GM21515 (cell line): ENCODE data around the gene C2orf15.
"Not testable (repeated sequence)": the region's sequence is repeated elsewhere in the genome, so short reads cannot be mapped to it uniquely, and the experiment has no call there.

Source experiments
- ATAC-seq: cut with Tn5 transposase; IDR thresholded peaks from one replicate; pipeline ENCODE4 v1.9.1; 2021; ENCODE audit not compliant: unreplicated experiment

Gene C2orf15

DNA sequence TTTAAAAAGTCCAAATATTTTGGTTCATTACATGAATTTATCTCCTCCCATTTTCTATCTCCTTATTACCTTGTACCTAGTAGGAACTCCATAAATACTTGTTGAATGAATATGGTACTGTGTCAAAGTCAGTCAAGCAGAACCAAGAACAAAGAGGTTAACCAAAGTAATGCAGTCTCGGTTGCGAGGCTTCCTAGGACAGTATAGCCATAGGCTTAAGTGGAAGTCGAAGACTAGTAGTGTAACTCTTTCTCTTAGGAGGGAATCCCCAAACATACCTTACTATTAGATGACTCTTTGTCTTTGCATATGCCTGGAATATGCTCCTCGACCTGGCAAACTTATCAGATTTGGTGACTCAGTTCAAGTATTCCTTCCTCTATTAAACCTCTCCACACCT is 18.1 kb downstream of the C2orf15 start:
- ATAC-seq, result no peak

DNA sequence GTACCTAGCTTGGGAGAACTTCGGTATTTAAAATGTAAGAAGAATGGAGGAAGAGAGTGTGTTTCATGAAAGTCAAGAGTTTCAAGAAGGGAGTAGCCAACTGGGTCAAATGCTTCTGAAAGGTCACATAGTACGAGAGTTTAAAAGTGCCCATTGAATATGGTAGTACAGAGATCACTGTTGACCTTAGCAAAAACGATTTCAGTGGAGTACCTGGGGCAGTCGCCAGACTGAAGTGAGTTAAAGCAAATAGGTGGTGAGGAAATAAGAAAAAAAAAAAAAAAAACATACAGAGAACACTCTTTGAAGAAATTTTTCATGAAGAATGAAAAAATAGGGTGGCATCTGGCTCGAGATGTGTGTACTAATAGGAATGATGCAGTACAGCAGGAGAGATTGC is 24.7 kb downstream of the C2orf15 start:
- ATAC-seq, result no peak

DNA sequence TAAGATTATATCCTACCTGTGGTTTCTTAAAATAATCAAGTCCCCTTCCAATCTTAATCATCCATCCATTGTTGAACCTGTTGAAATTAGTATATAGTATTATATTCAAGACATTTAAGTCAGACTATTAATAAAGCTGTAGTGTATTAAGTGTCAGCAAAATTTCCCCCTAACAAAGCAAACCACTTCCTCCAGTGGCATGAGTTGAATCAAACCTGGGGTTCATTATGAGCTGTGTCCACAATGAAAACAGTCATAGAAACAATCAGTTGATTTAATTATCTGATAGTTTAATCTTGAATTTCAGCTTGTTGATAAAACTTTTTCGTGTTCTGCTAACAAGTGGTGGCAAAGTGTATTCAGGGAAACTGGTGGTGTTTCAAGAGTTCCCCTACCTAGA is 28.0 kb downstream of the C2orf15 start:
- no peak for ATAC-seq

DNA sequence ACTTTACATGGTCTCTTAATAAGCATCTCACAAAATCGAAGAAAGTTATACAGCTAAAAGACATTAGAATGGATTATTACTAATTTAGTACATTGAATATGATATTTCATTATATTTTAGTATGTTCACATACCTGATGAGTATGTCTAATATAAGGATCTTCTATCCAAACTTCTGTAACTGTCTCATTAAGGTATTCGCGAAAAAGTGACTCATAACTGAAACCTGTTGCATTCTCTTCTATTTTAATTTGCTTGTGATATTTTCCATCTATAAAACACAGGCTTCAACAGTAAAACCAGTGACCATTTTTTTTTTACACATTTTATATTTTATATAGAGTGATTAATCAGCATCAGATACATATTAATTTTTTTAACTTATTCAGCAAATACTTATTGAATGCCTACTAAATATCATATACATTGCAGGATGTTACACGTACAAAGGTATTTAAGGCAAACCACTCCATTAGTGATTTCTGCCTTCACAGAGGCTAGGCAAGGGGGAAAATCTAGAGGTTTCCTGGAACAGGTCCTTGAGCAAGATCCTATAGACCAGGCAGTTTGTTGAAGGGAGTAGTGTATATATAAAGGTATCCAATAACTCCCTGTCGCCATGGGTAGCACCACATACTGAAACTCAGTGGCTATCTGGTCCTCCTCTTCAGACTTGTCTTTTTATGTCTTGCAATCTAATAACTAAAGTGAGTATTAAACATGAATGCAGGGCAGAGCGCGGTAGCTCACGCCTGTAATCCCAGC is 30.1 kb downstream of the C2orf15 start:
- ATAC-seq, result no peak

DNA sequence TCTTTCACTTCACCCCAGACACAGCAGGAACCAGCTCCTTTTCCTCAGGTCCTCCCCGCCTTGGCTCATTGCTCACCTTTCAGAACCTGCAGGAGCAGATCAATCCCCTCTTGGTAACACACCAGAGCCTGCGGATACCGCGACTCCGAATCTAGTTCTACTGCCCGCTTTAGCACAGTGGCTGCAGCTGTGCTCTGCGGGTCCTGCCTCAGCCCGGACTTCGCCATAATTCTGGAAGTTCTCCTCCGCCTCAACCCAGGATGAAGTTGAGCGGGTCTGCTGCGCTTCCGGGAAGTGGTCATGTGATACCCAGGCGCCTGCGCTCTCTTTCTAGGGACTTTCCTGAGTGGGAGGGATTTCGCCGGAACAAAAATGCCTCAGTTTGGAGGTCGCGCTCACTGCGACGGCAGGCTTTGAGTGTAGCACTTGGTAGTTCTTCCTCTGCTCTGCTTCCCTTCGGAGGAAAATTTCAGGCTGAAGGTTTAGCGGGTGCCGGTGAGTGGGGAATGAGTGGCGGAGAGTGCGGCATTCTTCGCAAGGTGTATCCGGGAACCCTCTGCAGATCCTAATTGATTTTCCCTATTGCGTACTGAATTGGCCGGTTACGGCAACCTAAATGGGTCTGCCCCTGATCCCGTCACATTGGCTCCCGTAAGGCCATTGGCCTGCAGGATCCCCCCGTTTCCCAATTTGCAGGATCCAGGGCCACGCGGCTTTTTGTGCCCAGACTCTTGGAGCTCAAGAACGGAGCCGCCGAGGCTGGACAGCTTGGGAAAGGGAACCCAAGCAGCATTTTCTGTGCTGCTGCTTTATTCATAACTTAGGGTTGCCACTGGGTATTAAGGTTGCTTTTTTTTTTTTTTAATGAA is 39.5 kb downstream of the C2orf15 start, which contains the start of the genes MITD1 and MRPL30:
Gene MITD1 (minus strand): TSS at position 304 of the 869 bp plus-strand sequence. CDS start 77 bp downstream, at position 227.
Gene MRPL30 (plus strand): TSS at position 430 of the 869 bp plus-strand sequence. CDS start 5,020 bp downstream, outside the sequence.
- ATAC-seq, result peak; percentile 92

DNA sequence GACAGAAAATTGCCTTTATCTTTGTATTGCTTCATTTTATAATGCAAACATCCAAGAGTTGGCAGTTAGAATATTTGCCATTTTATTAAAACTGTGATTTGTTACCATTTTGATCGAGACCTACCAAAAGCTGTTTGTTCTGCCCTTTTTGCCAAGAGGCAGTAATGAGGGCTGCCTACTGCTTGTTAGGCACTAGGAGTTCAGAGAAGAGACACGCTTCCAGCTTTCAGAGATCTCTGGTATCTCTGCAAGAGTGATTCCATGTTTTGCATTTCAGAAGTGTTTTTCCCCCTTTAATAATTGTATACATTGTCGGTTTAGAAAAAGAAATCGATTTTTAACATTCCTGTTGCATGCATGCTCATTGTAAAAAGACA is 40.1 kb downstream of the C2orf15 start:
- ATAC-seq, result no peak

DNA sequence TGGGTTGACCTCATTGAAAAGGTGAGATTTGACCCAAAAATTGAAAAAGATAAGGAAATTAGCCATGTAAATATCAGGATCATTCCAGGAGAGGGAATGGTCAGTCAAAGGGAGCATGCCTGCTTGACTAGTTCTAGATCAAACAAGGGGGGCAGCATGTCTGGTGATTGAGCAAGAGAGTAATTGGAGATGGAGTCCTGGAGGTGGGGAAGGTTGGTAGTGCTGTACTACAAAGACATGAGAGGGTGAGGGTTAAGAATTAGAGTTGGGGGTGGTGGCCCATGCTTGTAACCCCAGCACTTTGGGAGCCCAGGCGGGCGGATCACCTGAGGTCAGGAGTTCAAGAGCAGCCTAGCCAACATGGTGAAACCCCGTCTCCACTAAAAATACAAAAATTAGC is 41.5 kb downstream of the C2orf15 start:
- ATAC-seq, result no peak

DNA sequence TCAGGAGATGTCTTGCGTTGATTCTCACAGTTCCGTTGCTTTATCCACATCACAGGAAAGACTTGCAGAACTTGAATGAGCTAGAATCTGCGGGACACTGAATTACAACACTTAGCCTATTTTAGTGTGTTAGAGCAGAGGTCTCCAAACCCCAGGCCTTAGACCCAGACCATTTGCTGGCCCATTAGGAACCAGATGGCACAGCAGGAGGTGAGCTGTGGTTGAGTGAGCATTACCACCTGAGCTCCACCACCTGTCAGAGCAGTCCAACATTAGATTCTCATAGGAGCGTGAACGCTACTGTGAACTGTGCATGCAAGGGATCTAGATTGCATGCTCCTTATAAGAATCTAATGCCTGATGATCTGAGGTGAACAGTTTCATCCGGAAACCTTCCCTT is 43.3 kb downstream of the C2orf15 start:
- no peak for ATAC-seq

DNA sequence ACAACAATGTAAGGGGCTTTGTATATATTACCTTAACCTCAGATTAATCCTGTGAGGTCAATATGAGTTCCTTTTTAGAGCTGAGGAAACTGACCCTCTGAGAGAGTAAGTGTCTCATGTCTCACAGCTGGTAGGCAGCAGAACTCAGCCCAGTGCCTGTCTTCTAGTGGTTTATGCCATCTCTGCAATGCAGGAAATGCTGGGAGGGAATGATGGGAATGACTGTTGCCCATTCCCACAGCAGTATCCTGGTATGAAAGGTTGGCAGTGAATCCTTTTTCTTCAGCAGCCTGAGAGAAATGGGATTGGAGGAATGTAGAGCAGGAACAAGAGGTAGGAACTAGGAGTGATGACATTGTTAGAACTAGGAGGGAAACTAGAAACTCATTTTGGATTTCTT is 45.5 kb downstream of the C2orf15 start:
- ATAC-seq, result no peak

DNA sequence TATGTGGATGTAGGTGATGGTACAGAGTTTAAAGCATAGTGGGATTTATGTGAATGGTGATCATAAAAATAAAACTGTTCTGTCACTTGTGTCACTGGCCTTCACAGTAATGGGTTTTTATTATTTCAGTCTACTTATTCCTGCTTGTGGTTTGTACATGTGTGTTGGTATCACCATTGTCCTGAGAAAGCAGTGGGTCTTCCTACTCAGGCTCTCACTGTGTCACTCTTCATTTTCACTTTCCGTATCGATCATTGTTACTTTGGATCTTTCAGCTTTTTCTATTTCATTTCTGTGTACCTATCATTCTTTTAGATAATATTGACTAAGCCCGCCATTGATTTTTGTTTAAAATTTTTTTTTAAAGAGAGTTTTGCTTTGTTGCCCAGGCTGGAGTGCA is 46.9 kb downstream of the C2orf15 start:
- no peak for ATAC-seq

DNA sequence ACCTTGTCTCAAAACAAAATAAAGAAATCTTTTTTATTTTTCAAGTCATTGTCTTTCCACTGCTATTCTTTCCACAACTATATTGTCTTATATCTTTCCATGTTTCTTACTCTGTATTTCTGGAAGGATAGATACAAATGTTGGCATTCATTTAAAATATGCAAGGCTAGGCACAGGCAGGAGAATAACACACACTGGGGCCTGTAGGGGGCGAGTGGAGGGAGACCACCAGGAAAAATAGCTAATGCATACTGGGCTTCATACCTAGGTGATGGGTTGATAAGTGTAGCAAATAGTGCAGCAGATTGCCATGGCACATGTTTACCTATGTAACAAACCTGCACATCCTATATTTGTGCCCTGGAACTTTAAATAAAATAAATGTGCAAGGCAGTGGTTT is 49.0 kb downstream of the C2orf15 start:
- ATAC-seq, result no peak

DNA sequence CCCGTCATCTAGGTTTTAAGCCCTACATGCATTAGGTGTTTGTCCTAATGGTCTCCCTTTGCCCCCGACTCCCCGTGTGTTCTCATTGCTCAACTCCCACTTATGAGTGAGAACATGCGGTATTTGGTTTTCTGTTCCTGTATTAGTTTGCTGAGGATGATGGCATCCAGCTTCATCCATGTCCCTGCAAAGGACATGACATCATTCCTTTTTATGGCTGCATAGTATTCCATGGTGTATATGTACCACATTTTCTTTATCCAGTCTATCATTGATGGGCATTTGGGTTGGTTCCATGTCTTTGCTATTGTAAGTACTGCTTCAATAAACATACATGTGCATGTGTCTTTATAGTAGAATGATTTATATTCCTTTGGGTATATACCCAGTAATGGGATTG is 50.9 kb downstream of the C2orf15 start:
- ATAC-seq, result not testable (repeated sequence)

DNA sequence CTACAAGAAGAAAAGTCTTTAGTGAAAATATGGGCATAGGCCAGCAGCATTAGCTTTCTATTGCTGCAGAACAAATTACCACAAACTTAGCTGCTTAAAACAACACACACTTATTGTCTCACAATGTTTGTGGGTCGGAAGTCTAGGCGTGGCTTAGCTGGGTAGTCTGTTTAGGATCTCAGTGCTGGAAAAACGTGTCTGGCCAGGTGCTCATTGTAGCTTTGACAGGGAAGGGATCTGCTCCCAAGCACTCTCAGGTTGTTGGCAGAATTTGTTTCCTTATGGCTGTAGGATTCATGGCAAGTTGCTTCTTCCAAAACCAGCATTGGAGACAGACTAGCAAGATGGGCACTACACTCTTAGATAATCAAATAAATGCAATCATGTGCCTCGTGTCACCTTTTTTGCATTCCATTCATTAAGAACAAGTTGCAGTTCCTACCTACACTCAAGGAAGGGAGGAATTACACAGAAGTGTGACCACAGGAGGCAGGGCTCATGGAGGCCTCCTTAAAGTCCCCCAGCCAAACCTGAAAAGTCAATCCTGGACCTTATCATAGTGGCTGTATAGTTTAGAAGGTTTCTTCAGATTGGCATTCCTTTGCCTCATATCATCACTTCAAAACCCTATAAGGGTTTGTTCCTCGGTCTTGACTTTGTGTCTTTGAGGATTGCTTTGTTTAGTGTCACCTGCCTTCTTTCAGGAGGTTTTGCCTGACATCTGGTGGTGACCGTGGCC is 56.8 kb downstream of the C2orf15 start:
- ATAC-seq, result no peak

DNA sequence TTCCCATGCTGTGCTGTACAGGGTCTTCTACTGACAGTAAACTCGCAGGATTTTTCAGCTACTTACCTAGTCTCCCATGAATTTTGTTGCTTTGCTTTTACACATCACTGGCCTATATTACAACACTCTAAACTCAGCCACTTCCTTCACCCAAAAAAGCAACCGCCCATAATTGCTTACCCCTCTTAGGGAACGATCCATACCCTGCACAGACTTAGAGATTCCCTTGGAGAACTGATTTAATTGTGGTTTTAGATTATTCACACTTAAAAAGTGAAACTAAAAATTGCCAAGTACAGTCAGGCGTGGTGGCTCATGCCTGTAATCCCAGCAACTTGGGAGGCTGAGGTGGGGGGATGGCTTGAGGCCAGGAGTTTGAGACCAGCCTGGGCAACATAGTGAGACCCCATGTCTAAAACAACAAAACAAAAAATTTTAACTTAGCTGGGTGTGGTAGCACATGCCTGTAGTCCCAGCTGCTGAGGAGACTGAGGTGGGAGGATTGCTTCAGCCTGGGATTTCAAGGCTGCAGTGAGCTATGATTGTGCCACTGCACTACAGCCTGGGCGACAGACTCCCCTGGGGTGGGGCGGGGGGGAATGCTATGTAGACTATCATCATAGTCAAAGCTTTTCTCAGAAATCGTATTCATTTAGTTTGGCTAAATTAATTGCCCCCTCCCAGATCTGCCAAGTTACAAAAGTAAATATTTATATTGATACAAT is 58.7 kb downstream of the C2orf15 start:
- ATAC-seq, result no peak
